ENCODE measurements around the gene SAFB2. TPM values are rescaled to one million over a fixed set of nuclear protein-coding genes. Genes with fewer than 3 reads are reported as not detected.
A peak's percentile ranks its signal among the peaks of the same experiment; 100 is the strongest.

Gene SAFB2
- total RNA-seq, 1 donor from 2014 or later: 74.2 TPM

GRCh38 chr19:5567970-5568407, 54.6 kb downstream of the SAFB2 start:
- peaks cover 27% of the 10 kb centered on the region for H3K27me3 ChIP-seq
- peak; percentile 70 for ATAC-seq
- intact Hi-C loops (cut with DNase I): no loop called here

GRCh38 chr19:5567360-5567969, 55.1 kb downstream of the SAFB2 start, which contains the start of gene TINCR:
Gene TINCR, minus strand, starts transcription at chr19:5567953.
- H3K4me1 ChIP-seq: no peaks in the 10 kb centered on the region
- peak within 1 kb of the TSS; percentile 28 for H3K4me3 ChIP-seq
- no peaks in the 10 kb centered on the region for H3K9me3 ChIP-seq
- intact Hi-C loops (cut with DNase I): no loop called here
- peak; percentile 39 for ATAC-seq
- H3K27me3 ChIP-seq: peaks cover 33% of the 10 kb centered on the region
- no peak for DNase-seq
- no peak within 1 kb of the TSS for H3K27ac ChIP-seq
- no peaks in the 10 kb centered on the region for H3K36me3 ChIP-seq
- TF ChIP-seq CTCF (IDR thresholded peaks at IDR 0.05): no peak

More at GRCh38 chr19:5567970-5568407, 54.6 kb downstream of the SAFB2 start:
- H3K9me3 ChIP-seq: no peaks in the 10 kb centered on the region
- H3K4me3 ChIP-seq: no peak overlapping the region
- H3K27ac ChIP-seq: no peak overlapping the region
- H3K4me1 ChIP-seq: no peaks in the 10 kb centered on the region
- H3K36me3 ChIP-seq: no peaks in the 10 kb centered on the region
- DNase-seq: no peak
- TF ChIP-seq CTCF (IDR thresholded peaks at IDR 0.05): no peak

GRCh38 chr19:5564930-5565329, 57.6 kb downstream of the SAFB2 start:
- intact Hi-C loops (cut with DNase I): no loop called here
- Histone ChIP-seq H3K27ac (no peak overlapping the region), H3K36me3 (no peaks in the 10 kb centered on the region), H3K4me1 (no peaks in the 10 kb centered on the region), H3K4me3 (no peak overlapping the region), H3K27me3 (peaks cover 52% of the 10 kb centered on the region), H3K9me3 (peaks cover 5% of the 10 kb centered on the region)
- TF ChIP-seq CTCF (IDR thresholded peaks at IDR 0.05): no peak
- ATAC-seq: no peak
- no peak for DNase-seq

- H3K9me3 ChIP-seq: peaks cover 5% of the 10 kb centered on the region
- H3K4me3 ChIP-seq: no peak overlapping the region
- no peaks in the 10 kb centered on the region for H3K36me3 ChIP-seq
- no peaks in the 10 kb centered on the region for H3K4me1 ChIP-seq
- intact Hi-C loops (cut with DNase I): no loop called here
- H3K27me3 ChIP-seq: peaks cover 52% of the 10 kb centered on the region
- ATAC-seq (no peak), DNase-seq (no peak)
- no peak overlapping the region for H3K27ac ChIP-seq
- no peak for TF ChIP-seq CTCF (IDR thresholded peaks at IDR 0.05)
These were observed 58.5 kb downstream of the SAFB2 start for GRCh38 chr19:5563935-5564612.

GRCh38 chr19:5563008-5563431, 59.6 kb downstream of the SAFB2 start:
- H3K27me3 ChIP-seq: peaks cover 52% of the 10 kb centered on the region
- no peak for TF ChIP-seq CTCF (IDR thresholded peaks at IDR 0.05)
- intact Hi-C loops (cut with DNase I): no loop called here
- DNase-seq: no peak
- H3K4me3 ChIP-seq: no peak overlapping the region
- H3K36me3 ChIP-seq: no peaks in the 10 kb centered on the region
- H3K4me1 ChIP-seq: no peaks in the 10 kb centered on the region
- H3K27ac ChIP-seq: no peak overlapping the region
- no peak for ATAC-seq
- peaks cover 5% of the 10 kb centered on the region for H3K9me3 ChIP-seq
